Effector memory CD8-positive, alpha-beta T cell (primary cell): ENCODE results near the gene ALX1.

Experiments used
- ATAC-seq: fragments of 150-1000 bp; cut with Tn5 transposase; replicated peaks from 2 replicates; pipeline ENCODE4 v1.10.0; 2021; ENCODE audit warnings: mild to moderate bottlenecking, moderate library complexity
- DNase-seq, 3 experiments: peaks; one replicate each; pipeline ENCODE4 v3.0.0; 2021
- H3K27ac Mint-ChIP-seq, 2 donors: one replicate each; pipeline ENCODE4 v1.8.0; 2022; ENCODE audit warnings: mild to moderate bottlenecking in 2 of 2, mixed read lengths in 2 of 2, moderate library complexity in 2 of 2
- H3K27me3 Mint-ChIP-seq, 2 donors: one replicate each; pipeline ENCODE4 v1.8.0; 2022; ENCODE audit warnings: mixed read lengths in 2 of 2
- H3K36me3 Mint-ChIP-seq: one replicate; pipeline ENCODE4 v1.8.0; 2022; ENCODE audit warnings: mild to moderate bottlenecking, moderate library complexity, mixed read lengths; ENCODE audit not compliant: insufficient read depth
- H3K4me1 Mint-ChIP-seq, 2 donors: one replicate each; pipeline ENCODE4 v1.8.0; 2022; ENCODE audit warnings: low read depth in 2 of 2, mixed read lengths in 2 of 2
- H3K4me3 Mint-ChIP-seq, 2 donors: one replicate each; pipeline ENCODE4 v1.8.0; 2022; ENCODE audit warnings: mild to moderate bottlenecking in 2 of 2, mixed read lengths in 2 of 2, moderate library complexity in 2 of 2
- H3K9me3 Mint-ChIP-seq, 2 donors: one replicate each; pipeline ENCODE4 v1.8.0; 2022; ENCODE audit warnings: mixed read lengths in 2 of 2

The ALX1 gene

GRCh38 chr12:85278598-85279448 is 1.2 kb upstream of the ALX1 start:
- H3K4me1 Mint-ChIP-seq = peaks cover 0 to 3% of the 10 kb centered on the region in 2 donors
- H3K27me3 Mint-ChIP-seq = peaks cover 0 to 30% of the 10 kb centered on the region in 2 donors
- H3K36me3 Mint-ChIP-seq = peaks cover 3% of the 10 kb centered on the region
- H3K9me3 Mint-ChIP-seq = peaks cover 0 to 4% of the 10 kb centered on the region in 2 donors
- H3K4me3 Mint-ChIP-seq = no peak overlapping the region
- no peak for DNase-seq
- no peak overlapping the region for H3K27ac Mint-ChIP-seq
- ATAC-seq = no peak

GRCh38 chr12:85279449-85280164 is 413 bp upstream of the ALX1 start:
- DNase-seq = no peak
- Mint-ChIP-seq H3K36me3 (peaks cover 3% of the 10 kb centered on the region), H3K4me3 (no peak overlapping the region), H3K27ac (no peak overlapping the region), H3K4me1 (peaks cover 0 to 3% of the 10 kb centered on the region in 2 donors), H3K9me3 (peaks cover 0 to 4% of the 10 kb centered on the region in 2 donors), H3K27me3 (peaks cover 0 to 30% of the 10 kb centered on the region in 2 donors)
- no peak for ATAC-seq

GRCh38 chr12:85280984-85281630 is 1.1 kb downstream of the ALX1 start:
- peaks cover 3% of the 10 kb centered on the region for H3K36me3 Mint-ChIP-seq
- H3K4me1 Mint-ChIP-seq = peaks cover 0 to 3% of the 10 kb centered on the region in 2 donors
- H3K4me3 Mint-ChIP-seq = no peak overlapping the region
- no peak for DNase-seq
- no peak overlapping the region for H3K27ac Mint-ChIP-seq
- peaks cover 0 to 2% of the 10 kb centered on the region in 2 donors for H3K9me3 Mint-ChIP-seq
- ATAC-seq = no peak
- peaks cover 0 to 30% of the 10 kb centered on the region in 2 donors for H3K27me3 Mint-ChIP-seq

- Mint-ChIP-seq H3K27me3 (peaks cover 0 to 30% of the 10 kb centered on the region in 2 donors), H3K4me1 (peaks cover 0 to 3% of the 10 kb centered on the region in 2 donors), H3K27ac (no peak overlapping the region), H3K4me3 (no peak overlapping the region), H3K36me3 (peaks cover 3% of the 10 kb centered on the region), H3K9me3 (peaks cover 0 to 2% of the 10 kb centered on the region in 2 donors)
- ATAC-seq (no peak), DNase-seq (no peak)
Measured at GRCh38 chr12:85281636-85282312, 1.8 kb downstream of the ALX1 start.

- H3K9me3 Mint-ChIP-seq = peaks cover 0 to 2% of the 10 kb centered on the region in 2 donors
- H3K4me3 Mint-ChIP-seq = no peak overlapping the region
- peaks cover 0 to 20% of the 10 kb centered on the region in 2 donors for H3K27me3 Mint-ChIP-seq
Measured at GRCh38 chr12:85283560-85283959, 3.5 kb downstream of the ALX1 start.

GRCh38 chr12:85296362-85296761 is 16.3 kb downstream of the ALX1 start:
- Mint-ChIP-seq H3K27ac (no peak overlapping the region), H3K4me1 (no peaks in the 10 kb centered on the region), H3K4me3 (no peak overlapping the region), H3K9me3 (peaks cover 0 to 5% of the 10 kb centered on the region in 2 donors), H3K36me3 (no peaks in the 10 kb centered on the region), H3K27me3 (no peaks in the 10 kb centered on the region)
- ATAC-seq (no peak), DNase-seq (no peak)

More at GRCh38 chr12:85283560-85283959, 3.5 kb downstream of the ALX1 start:
- Mint-ChIP-seq H3K27ac (no peak overlapping the region), H3K4me1 (peaks cover 0 to 3% of the 10 kb centered on the region in 2 donors), H3K36me3 (peaks cover 3% of the 10 kb centered on the region)
- no peak for DNase-seq
- ATAC-seq = no peak

GRCh38 chr12:85299053-85299452 is 19.0 kb downstream of the ALX1 start:
- H3K27ac Mint-ChIP-seq = no peak overlapping the region
- H3K4me3 Mint-ChIP-seq = no peak overlapping the region
- no peaks in the 10 kb centered on the region for H3K4me1 Mint-ChIP-seq
- no peak for DNase-seq
- peaks cover 0 to 3% of the 10 kb centered on the region in 2 donors for H3K9me3 Mint-ChIP-seq
- no peaks in the 10 kb centered on the region for H3K36me3 Mint-ChIP-seq
- no peak for ATAC-seq
- no peaks in the 10 kb centered on the region for H3K27me3 Mint-ChIP-seq

- ATAC-seq (no peak), DNase-seq (no peak)
- Mint-ChIP-seq H3K36me3 (no peaks in the 10 kb centered on the region), H3K4me3 (no peak overlapping the region), H3K4me1 (no peaks in the 10 kb centered on the region), H3K27me3 (no peaks in the 10 kb centered on the region), H3K9me3 (peaks cover 0 to 4% of the 10 kb centered on the region in 2 donors), H3K27ac (no peak overlapping the region)
Measured at GRCh38 chr12:85301051-85301450, 21.0 kb downstream of the ALX1 start.

GRCh38 chr12:85308374-85308773 is 28.4 kb downstream of the ALX1 start:
- ATAC-seq (no peak), DNase-seq (no peak)
- no peak overlapping the region for H3K4me3 Mint-ChIP-seq
- no peak overlapping the region for H3K27ac Mint-ChIP-seq
- H3K4me1 Mint-ChIP-seq = no peaks in the 10 kb centered on the region
- H3K36me3 Mint-ChIP-seq = no peaks in the 10 kb centered on the region
- H3K9me3 Mint-ChIP-seq = peaks cover 0 to 2% of the 10 kb centered on the region in 2 donors
- H3K27me3 Mint-ChIP-seq = no peaks in the 10 kb centered on the region

- DNase-seq (no peak), ATAC-seq (no peak)
- Mint-ChIP-seq H3K27ac (no peak overlapping the region), H3K4me1 (no peaks in the 10 kb centered on the region), H3K9me3 (peaks cover 0 to 2% of the 10 kb centered on the region in 2 donors), H3K4me3 (no peak overlapping the region), H3K27me3 (no peaks in the 10 kb centered on the region), H3K36me3 (no peaks in the 10 kb centered on the region)
Measured at GRCh38 chr12:85309125-85309566, 29.1 kb downstream of the ALX1 start.

- H3K4me1 Mint-ChIP-seq = no peaks in the 10 kb centered on the region
- DNase-seq = no peak
- no peak for ATAC-seq
- H3K27me3 Mint-ChIP-seq = no peaks in the 10 kb centered on the region
- no peak overlapping the region for H3K4me3 Mint-ChIP-seq
- no peak overlapping the region for H3K27ac Mint-ChIP-seq
- no peaks in the 10 kb centered on the region for H3K9me3 Mint-ChIP-seq
- H3K36me3 Mint-ChIP-seq = no peaks in the 10 kb centered on the region
Measured at GRCh38 chr12:85310025-85310424, 30.0 kb downstream of the ALX1 start.

- Mint-ChIP-seq H3K27ac (no peak overlapping the region), H3K36me3 (no peaks in the 10 kb centered on the region), H3K4me1 (no peaks in the 10 kb centered on the region), H3K27me3 (no peaks in the 10 kb centered on the region), H3K4me3 (no peak overlapping the region), H3K9me3 (no peaks in the 10 kb centered on the region)
- ATAC-seq = no peak
- no peak for DNase-seq
Measured at GRCh38 chr12:85310456-85311076, 30.5 kb downstream of the ALX1 start.
